ENCODE measurements around the gene PHPT1. TPM values are rescaled to one million over a fixed set of nuclear protein-coding genes. Genes with fewer than 3 reads are reported as not detected.

Gene PHPT1
- total RNA-seq, 1 donor from 2014 or later = 215 TPM

DNA sequence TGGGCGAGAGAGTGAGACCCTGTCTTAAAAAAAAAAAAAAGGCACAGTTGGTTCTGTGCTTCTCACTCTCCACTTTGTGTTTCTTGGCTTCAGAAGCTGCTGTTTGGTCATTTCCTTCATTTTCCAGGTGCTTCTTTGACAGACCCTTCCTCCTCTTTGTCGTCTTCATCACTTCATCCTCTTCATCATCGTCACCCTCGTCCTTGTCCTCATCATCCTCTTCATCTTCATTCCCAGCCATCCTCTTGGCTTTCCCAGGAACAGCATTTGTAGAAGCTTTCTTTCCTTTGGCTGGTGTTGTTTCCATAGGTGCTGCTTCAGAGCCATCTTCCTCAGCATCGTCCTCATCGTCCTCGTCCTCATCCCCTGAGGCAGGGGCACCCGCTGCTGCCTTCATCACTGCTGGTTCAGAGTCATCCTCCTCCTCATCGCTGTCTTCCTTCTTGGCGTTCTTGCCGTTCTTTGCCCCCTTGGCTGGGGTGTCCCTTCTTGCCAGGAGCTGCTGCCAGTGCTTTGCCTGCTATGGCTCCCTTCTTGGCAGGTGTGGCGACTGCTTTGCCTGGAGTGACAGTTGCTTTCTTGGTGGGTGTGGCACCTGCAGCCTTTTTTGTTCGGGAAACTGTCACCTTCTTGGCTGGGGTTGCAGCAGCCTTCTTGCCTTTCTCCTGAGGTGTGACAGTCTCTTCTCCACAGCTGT is 34.3 kb upstream of the PHPT1 start:
- Mint-ChIP-seq H3K27me3 (ENCODE audit: low read depth, unreplicated experiment) (no peaks in the 10 kb centered on the region), H3K27ac (ENCODE audit: unreplicated experiment) (no peak overlapping the region), H3K36me3 (ENCODE audit: low read depth, unreplicated experiment) (peaks cover 15% of the 10 kb centered on the region), H3K4me1 (ENCODE audit: low read depth, unreplicated experiment) (peaks cover 5% of the 10 kb centered on the region), H3K9me3 (ENCODE audit: unreplicated experiment) (no peaks in the 10 kb centered on the region), H3K4me3 (ENCODE audit: unreplicated experiment) (no peak overlapping the region)
- DNase-seq (ENCODE audit: low read depth) (no peak), FAIRE-seq (no peak)
- Histone ChIP-seq H4K20me1 (ENCODE audit: insufficient read depth, low read length) (peaks cover 70% of the 10 kb centered on the region), H3K4me1 (ENCODE audit: insufficient read depth, low read length) (peaks cover 3% of the 10 kb centered on the region), H3K4me2 (ENCODE audit: low read length) (no peak overlapping the region), H3K27ac (ENCODE audit: low read depth, low read length) (no peak overlapping the region), H3K4me3 (ENCODE audit: insufficient read depth, low read depth, low read length) (no peak overlapping the region), H3K9ac (ENCODE audit: low read length) (no peak overlapping the region), H3K79me2 (ENCODE audit: insufficient read depth, low read length) (peaks cover 72% of the 10 kb centered on the region), H2AFZ (ENCODE audit: low read depth, low read length) (no peak overlapping the region), H3K36me3 (ENCODE audit: insufficient read depth, low read length) (peaks cover 13% of the 10 kb centered on the region), H3K27me3 (ENCODE audit: insufficient read depth, low read length) (no peaks in the 10 kb centered on the region), H3K9me3 (ENCODE audit: insufficient read depth, low read depth, low read length) (no peaks in the 10 kb centered on the region)
- TF ChIP-seq, protein P1, sequence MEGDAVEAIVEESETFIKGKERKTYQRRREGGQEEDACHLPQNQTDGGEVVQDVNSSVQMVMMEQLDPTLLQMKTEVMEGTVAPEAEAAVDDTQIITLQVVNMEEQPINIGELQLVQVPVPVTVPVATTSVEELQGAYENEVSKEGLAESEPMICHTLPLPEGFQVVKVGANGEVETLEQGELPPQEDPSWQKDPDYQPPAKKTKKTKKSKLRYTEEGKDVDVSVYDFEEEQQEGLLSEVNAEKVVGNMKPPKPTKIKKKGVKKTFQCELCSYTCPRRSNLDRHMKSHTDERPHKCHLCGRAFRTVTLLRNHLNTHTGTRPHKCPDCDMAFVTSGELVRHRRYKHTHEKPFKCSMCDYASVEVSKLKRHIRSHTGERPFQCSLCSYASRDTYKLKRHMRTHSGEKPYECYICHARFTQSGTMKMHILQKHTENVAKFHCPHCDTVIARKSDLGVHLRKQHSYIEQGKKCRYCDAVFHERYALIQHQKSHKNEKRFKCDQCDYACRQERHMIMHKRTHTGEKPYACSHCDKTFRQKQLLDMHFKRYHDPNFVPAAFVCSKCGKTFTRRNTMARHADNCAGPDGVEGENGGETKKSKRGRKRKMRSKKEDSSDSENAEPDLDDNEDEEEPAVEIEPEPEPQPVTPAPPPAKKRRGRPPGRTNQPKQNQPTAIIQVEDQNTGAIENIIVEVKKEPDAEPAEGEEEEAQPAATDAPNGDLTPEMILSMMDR (IDR thresholded peaks at IDR 0.05; ENCODE audit: insufficient read depth, low read depth, low read length) = no peak
- TF ChIP-seq EZH2 (IDR thresholded peaks at IDR 0.05; ENCODE audit: insufficient read depth, low read length) = no peak

DNA sequence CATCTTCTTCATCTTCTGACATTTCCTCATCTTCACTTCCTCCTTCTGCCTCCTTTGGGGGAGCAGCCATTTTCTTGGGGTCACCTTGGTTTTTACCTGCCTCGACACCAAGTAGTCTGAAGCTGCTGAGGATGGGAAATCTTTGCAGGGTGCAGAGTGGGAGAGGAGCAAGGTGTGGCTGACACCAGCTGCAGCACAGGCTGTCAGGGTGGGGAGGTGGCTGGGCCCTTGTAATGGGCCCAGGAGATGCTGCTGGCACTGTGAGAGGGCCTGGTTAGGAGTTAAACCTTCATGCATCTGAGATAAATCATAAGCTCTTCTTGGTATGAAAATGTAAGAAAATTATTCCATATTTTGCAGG is 33.8 kb upstream of the PHPT1 start:
- no peak overlapping the region for H3K4me3 Mint-ChIP-seq (ENCODE audit: unreplicated experiment)
- peaks cover 71% of the 10 kb centered on the region for H3K79me2 ChIP-seq (ENCODE audit: insufficient read depth, low read length)
- no peaks in the 10 kb centered on the region for H3K4me1 ChIP-seq (ENCODE audit: insufficient read depth, low read length)
- H4K20me1 ChIP-seq (ENCODE audit: insufficient read depth, low read length) = peaks cover 65% of the 10 kb centered on the region
- no peak overlapping the region for H2AFZ ChIP-seq (ENCODE audit: low read depth, low read length)
- no peak overlapping the region for H3K4me2 ChIP-seq (ENCODE audit: low read length)
- DNase-seq (ENCODE audit: low read depth) = no peak
- H3K9ac ChIP-seq (ENCODE audit: low read length) = no peak overlapping the region
- no peaks in the 10 kb centered on the region for H3K9me3 Mint-ChIP-seq (ENCODE audit: unreplicated experiment)
- H3K27ac ChIP-seq (ENCODE audit: low read depth, low read length) = no peak overlapping the region
- no peak for FAIRE-seq
- H3K27me3 ChIP-seq (ENCODE audit: insufficient read depth, low read length) = no peaks in the 10 kb centered on the region
- no peak overlapping the region for H3K4me3 ChIP-seq (ENCODE audit: insufficient read depth, low read depth, low read length)
- no peak for TF ChIP-seq EZH2 (IDR thresholded peaks at IDR 0.05; ENCODE audit: insufficient read depth, low read length)
- TF ChIP-seq, protein P1 (IDR thresholded peaks at IDR 0.05; ENCODE audit: insufficient read depth, low read depth, low read length) = no peak
- peaks cover 3% of the 10 kb centered on the region for H3K4me1 Mint-ChIP-seq (ENCODE audit: low read depth, unreplicated experiment)
- H3K36me3 ChIP-seq (ENCODE audit: insufficient read depth, low read length) = peaks cover 10% of the 10 kb centered on the region
- no peak overlapping the region for H3K27ac Mint-ChIP-seq (ENCODE audit: unreplicated experiment)
- peaks cover 14% of the 10 kb centered on the region for H3K36me3 Mint-ChIP-seq (ENCODE audit: low read depth, unreplicated experiment)
- no peaks in the 10 kb centered on the region for H3K9me3 ChIP-seq (ENCODE audit: insufficient read depth, low read depth, low read length)
- no peaks in the 10 kb centered on the region for H3K27me3 Mint-ChIP-seq (ENCODE audit: low read depth, unreplicated experiment)

Data from astrocyte (in vitro differentiated cells and primary cell).